Osteoblast (primary cell): ENCODE measurements around the gene PPP3CB. TPM values are rescaled to one million over a fixed set of nuclear protein-coding genes. Genes with fewer than 3 reads are reported as not detected.

Experiments
- DNase-seq: peaks from one replicate; pipeline ENCODE4 v3.0.0; 2011; ENCODE audit warnings: low spot score, mixed read lengths; ENCODE audit not compliant: insufficient read length; ENCODE audit errors: missing footprints
- H2AFZ ChIP-seq: 2 replicates; pipeline ENCODE4 v1.6.0; 2011; ENCODE audit warnings: mild to moderate bottlenecking, low read length
- H3K27ac ChIP-seq: 2 replicates; pipeline ENCODE4 v1.5.1; 2011; ENCODE audit warnings: mild to moderate bottlenecking, low read depth, low read length, moderate library complexity
- H3K27me3 ChIP-seq: 2 replicates; pipeline ENCODE4 v1.6.0; 2012; ENCODE audit warnings: mild to moderate bottlenecking, control low read depth, inconsistent platforms, low read length, moderate library complexity; ENCODE audit not compliant: insufficient read depth
- H3K36me3 ChIP-seq: 2 replicates; pipeline ENCODE4 v1.5.1; 2011; ENCODE audit warnings: mild to moderate bottlenecking, low read length, control low read depth, moderate library complexity; ENCODE audit not compliant: insufficient read depth
- H3K4me1 ChIP-seq: 2 replicates; pipeline ENCODE4 v1.5.1; 2011; ENCODE audit warnings: mild to moderate bottlenecking, low read length, control low read depth, moderate library complexity; ENCODE audit not compliant: insufficient read depth
- H3K4me2 ChIP-seq: 2 replicates; pipeline ENCODE4 v1.6.0; 2011; ENCODE audit warnings: mild to moderate bottlenecking, low read length; ENCODE audit not compliant: insufficient read depth
- H3K4me3 ChIP-seq: fragments of 200-600 bp; sonication (generic); 3 replicates; pipeline ENCODE4 v1.5.1; 2012; ENCODE audit warnings: mild to moderate bottlenecking, low read length, inconsistent platforms; ENCODE audit not compliant: insufficient read depth
- H3K79me2 ChIP-seq: 2 replicates; pipeline ENCODE4 v1.6.0; 2012; ENCODE audit warnings: mild to moderate bottlenecking, low read length, control low read depth, inconsistent platforms; ENCODE audit not compliant: insufficient read depth
- H3K9me3 ChIP-seq: 2 replicates; pipeline ENCODE4 v1.5.1; 2011; ENCODE audit warnings: low read depth, low read length, control low read depth
- H4K20me1 ChIP-seq: 2 replicates; pipeline ENCODE4 v1.6.0; 2012; ENCODE audit warnings: mild to moderate bottlenecking, low read length, control low read depth; ENCODE audit not compliant: insufficient read depth
- CTCF ChIP-seq: IDR thresholded peaks from 2 replicates; pipeline ENCODE4 v1.5.1; 2011; ENCODE audit warnings: mild to moderate bottlenecking, low read depth, low read length, moderate library complexity; ENCODE audit errors: extremely low read depth
- total RNA-seq: library from RNA; depleted of rRNA; stranded (reverse); fragments of >200 nt; gene quantifications from 2 replicates; pipeline ENCODE4 v1.2.3, GENCODE V29; 2012

The PPP3CB gene
- total RNA-seq, 1 donor: 34.7 TPM

- H3K36me3 ChIP-seq: peaks cover 55% of the 10 kb centered on the region
- H3K9me3 ChIP-seq: no peaks in the 10 kb centered on the region
- H3K27me3 ChIP-seq: no peaks in the 10 kb centered on the region
- peaks cover 7% of the 10 kb centered on the region for H3K4me1 ChIP-seq
- no peak for TF ChIP-seq CTCF
- H3K4me2 ChIP-seq: no peak overlapping the region
- DNase-seq: no peak
- no peak overlapping the region for H2AFZ ChIP-seq
- peaks cover 2% of the 10 kb centered on the region for H4K20me1 ChIP-seq
- no peak overlapping the region for H3K27ac ChIP-seq
- H3K79me2 ChIP-seq: peaks cover 26% of the 10 kb centered on the region
- no peak overlapping the region for H3K4me3 ChIP-seq
Measured at GRCh38 chr10:73478636-73479035, 17.2 kb downstream of the PPP3CB start.

- no peak overlapping the region for H2AFZ ChIP-seq
- no peak for TF ChIP-seq CTCF
- no peaks in the 10 kb centered on the region for H4K20me1 ChIP-seq
- no peaks in the 10 kb centered on the region for H3K4me1 ChIP-seq
- H3K27me3 ChIP-seq: no peaks in the 10 kb centered on the region
- no peak overlapping the region for H3K4me3 ChIP-seq
- H3K27ac ChIP-seq: no peak overlapping the region
- H3K79me2 ChIP-seq: no peaks in the 10 kb centered on the region
- H3K9me3 ChIP-seq: no peaks in the 10 kb centered on the region
- no peak overlapping the region for H3K4me2 ChIP-seq
- no peak for DNase-seq
- peaks cover 62% of the 10 kb centered on the region for H3K36me3 ChIP-seq
Measured at GRCh38 chr10:73471226-73471625, 24.6 kb downstream of the PPP3CB start.

GRCh38 chr10:73469579-73469978 is 26.2 kb downstream of the PPP3CB start:
- Histone ChIP-seq H3K4me3 (no peak overlapping the region), H4K20me1 (no peaks in the 10 kb centered on the region), H2AFZ (no peak overlapping the region), H3K4me1 (no peaks in the 10 kb centered on the region), H3K27me3 (no peaks in the 10 kb centered on the region), H3K4me2 (no peak overlapping the region), H3K79me2 (no peaks in the 10 kb centered on the region), H3K36me3 (peaks cover 67% of the 10 kb centered on the region), H3K9me3 (no peaks in the 10 kb centered on the region), H3K27ac (no peak overlapping the region)
- TF ChIP-seq CTCF: no peak
- DNase-seq: no peak

DNA sequence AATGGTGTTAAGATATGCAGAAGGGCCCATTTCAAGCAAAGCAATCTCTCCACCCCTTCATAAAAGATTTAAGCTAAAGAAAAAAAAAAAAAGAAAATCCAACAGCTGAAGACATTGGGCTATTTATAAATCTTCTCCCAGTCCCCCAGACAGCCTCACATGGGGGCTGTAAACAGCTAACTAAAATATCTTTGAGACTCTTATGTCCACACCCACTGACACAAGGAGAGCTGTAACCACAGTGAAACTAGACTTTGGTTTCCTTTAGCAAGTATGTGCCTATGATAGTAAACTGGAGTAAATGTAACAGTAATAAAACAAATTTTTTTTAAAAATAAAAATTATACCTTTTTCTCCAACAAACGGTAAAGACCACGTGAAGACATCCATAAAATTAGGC is 28.6 kb downstream of the PPP3CB start:
- no peak overlapping the region for H3K27ac ChIP-seq
- no peak overlapping the region for H3K4me3 ChIP-seq
- DNase-seq: no peak
- H4K20me1 ChIP-seq: no peaks in the 10 kb centered on the region
- H3K79me2 ChIP-seq: no peaks in the 10 kb centered on the region
- H3K36me3 ChIP-seq: peaks cover 69% of the 10 kb centered on the region
- H3K27me3 ChIP-seq: no peaks in the 10 kb centered on the region
- no peak for TF ChIP-seq CTCF
- no peaks in the 10 kb centered on the region for H3K9me3 ChIP-seq
- H2AFZ ChIP-seq: no peak overlapping the region
- no peak overlapping the region for H3K4me2 ChIP-seq
- H3K4me1 ChIP-seq: no peaks in the 10 kb centered on the region
